ENCODE measurements around the gene TMEM184C.

GRCh38 chr4:147591106-147591505, 26.1 kb upstream of the TMEM184C start:
- TF ChIP-seq SIN3A (IDR thresholded peaks at IDR 0.05; ENCODE audit: borderline replicate concordance, insufficient read depth, low read length) (no peak), POLR2AphosphoS5 (IDR thresholded peaks at IDR 0.05; ENCODE audit: low read depth, low read length) (no peak), TAF1 (IDR thresholded peaks at IDR 0.05; ENCODE audit: borderline replicate concordance, insufficient read depth, low read length) (no peak), FOXP2 (optimal IDR thresholded peaks at IDR 0.05; ENCODE audit: borderline replicate concordance, extremely low read depth, extremely low read length, insufficient read depth) (no peak)
- TF ChIP-seq, protein P1, sequence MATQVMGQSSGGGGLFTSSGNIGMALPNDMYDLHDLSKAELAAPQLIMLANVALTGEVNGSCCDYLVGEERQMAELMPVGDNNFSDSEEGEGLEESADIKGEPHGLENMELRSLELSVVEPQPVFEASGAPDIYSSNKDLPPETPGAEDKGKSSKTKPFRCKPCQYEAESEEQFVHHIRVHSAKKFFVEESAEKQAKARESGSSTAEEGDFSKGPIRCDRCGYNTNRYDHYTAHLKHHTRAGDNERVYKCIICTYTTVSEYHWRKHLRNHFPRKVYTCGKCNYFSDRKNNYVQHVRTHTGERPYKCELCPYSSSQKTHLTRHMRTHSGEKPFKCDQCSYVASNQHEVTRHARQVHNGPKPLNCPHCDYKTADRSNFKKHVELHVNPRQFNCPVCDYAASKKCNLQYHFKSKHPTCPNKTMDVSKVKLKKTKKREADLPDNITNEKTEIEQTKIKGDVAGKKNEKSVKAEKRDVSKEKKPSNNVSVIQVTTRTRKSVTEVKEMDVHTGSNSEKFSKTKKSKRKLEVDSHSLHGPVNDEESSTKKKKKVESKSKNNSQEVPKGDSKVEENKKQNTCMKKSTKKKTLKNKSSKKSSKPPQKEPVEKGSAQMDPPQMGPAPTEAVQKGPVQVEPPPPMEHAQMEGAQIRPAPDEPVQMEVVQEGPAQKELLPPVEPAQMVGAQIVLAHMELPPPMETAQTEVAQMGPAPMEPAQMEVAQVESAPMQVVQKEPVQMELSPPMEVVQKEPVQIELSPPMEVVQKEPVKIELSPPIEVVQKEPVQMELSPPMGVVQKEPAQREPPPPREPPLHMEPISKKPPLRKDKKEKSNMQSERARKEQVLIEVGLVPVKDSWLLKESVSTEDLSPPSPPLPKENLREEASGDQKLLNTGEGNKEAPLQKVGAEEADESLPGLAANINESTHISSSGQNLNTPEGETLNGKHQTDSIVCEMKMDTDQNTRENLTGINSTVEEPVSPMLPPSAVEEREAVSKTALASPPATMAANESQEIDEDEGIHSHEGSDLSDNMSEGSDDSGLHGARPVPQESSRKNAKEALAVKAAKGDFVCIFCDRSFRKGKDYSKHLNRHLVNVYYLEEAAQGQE (IDR thresholded peaks at IDR 0.05; ENCODE audit: insufficient read depth in 1 of 2, low read depth in 2 of 2, low read length in 2 of 2), result no peak

All from PFSK-1 (cell line).